OCI-LY3 (cell line): ENCODE measurements around the gene SETBP1.

Source experiments
- H2AFZ ChIP-seq: fragments of 200-600, 300-600 bp; shearing (Covaris generic); 2 replicates; pipeline ENCODE4 v1.6.0; 2014; ENCODE audit warnings: antibody characterized with exemption, low read depth, low read length
- H3K27ac ChIP-seq: fragments of 200-600, 300-600 bp; sonication (generic); 2 replicates; pipeline ENCODE4 v1.5.1; 2014; ENCODE audit warnings: mild to moderate bottlenecking, low read length, moderate library complexity, mixed read lengths
- H3K27me3 ChIP-seq: fragments of 200-600, 300-600 bp; sonication (generic); 2 replicates; pipeline ENCODE4 v1.6.1; 2014; ENCODE audit warnings: low read depth, low read length, mixed read lengths
- H3K36me3 ChIP-seq: fragments of 200-600, 300-600 bp; sonication (generic); replicated peaks from 2 replicates; pipeline ENCODE3; 2014; ENCODE audit warnings: low read depth, low read length, mixed read lengths
- H3K4me1 ChIP-seq: fragments of 300-600, 200-600 bp; sonication (generic); 2 replicates; pipeline ENCODE4 v1.6.1; 2014; ENCODE audit warnings: low read length, mixed read lengths
- H3K4me2 ChIP-seq: fragments of 200-600, 300-600 bp; sonication (generic); 2 replicates; pipeline ENCODE4 v1.6.1; 2014; ENCODE audit warnings: low read length, mixed read lengths
- H3K4me3 ChIP-seq: fragments of 300-600, 200-600 bp; sonication (generic); 2 replicates; pipeline ENCODE4 v1.5.1; 2014; ENCODE audit warnings: antibody characterized with exemption, mild to moderate bottlenecking, low read length, moderate library complexity
- H3K79me2 ChIP-seq: fragments of 300-600, 200-600 bp; shearing (Covaris generic); 2 replicates; pipeline ENCODE4 v1.6.1; 2014; ENCODE audit warnings: mild to moderate bottlenecking, low read length, mixed read lengths
- H3K9ac ChIP-seq: fragments of 300-600, 200-600 bp; shearing (Covaris generic); 2 replicates; pipeline ENCODE4 v1.6.0; 2014; ENCODE audit warnings: mild to moderate bottlenecking, low read length, moderate library complexity
- H3K9me3 ChIP-seq: fragments of 200-600, 300-600 bp; shearing (Covaris generic); 2 replicates; pipeline ENCODE4 v1.6.1; 2014; ENCODE audit warnings: low read length, mixed read lengths; ENCODE audit not compliant: insufficient read depth
- H4K20me1 ChIP-seq: fragments of 200-600, 300-600 bp; sonication (generic); 2 replicates; pipeline ENCODE4 v1.6.1; 2016; ENCODE audit warnings: low read length, mixed read lengths; ENCODE audit not compliant: insufficient read depth
- EZH2phosphoT487 ChIP-seq: fragments of 200-600 bp; shearing (Covaris generic); IDR thresholded peaks from 2 replicates; pipeline ENCODE4 v1.6.1; 2018; ENCODE audit warnings: antibody characterized with exemption, mixed run types, low read depth
- TF ChIP-seq, protein P1 (sequence below): fragments of 200-600, 300-600 bp; sonication (generic); IDR thresholded peaks from 2 replicates; pipeline ENCODE4 v1.5.1; 2014; ENCODE audit warnings: antibody characterized with exemption, low read length, low read depth

SETBP1 gene

DNA sequence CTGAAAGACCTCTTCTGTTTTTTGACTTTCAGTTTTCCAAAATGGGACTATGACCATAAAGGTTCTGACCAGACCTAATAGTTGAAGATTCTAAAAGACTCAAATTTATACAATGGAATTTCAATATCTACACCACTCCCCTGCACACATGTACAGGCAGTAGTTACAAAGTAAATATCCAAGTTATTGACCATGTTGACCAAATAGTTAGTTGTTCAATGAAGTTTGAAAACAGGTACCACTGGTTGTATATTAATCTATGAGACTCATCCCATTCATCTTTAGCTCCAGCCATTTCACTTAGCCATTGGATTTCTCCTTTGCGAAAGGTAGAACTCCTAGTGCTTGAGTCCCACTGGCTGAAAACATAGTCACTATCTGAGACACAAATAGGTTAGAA, 277.4 kb downstream of the SETBP1 start:
- no peak for TF ChIP-seq EZH2phosphoT487
- TF ChIP-seq, protein P1, sequence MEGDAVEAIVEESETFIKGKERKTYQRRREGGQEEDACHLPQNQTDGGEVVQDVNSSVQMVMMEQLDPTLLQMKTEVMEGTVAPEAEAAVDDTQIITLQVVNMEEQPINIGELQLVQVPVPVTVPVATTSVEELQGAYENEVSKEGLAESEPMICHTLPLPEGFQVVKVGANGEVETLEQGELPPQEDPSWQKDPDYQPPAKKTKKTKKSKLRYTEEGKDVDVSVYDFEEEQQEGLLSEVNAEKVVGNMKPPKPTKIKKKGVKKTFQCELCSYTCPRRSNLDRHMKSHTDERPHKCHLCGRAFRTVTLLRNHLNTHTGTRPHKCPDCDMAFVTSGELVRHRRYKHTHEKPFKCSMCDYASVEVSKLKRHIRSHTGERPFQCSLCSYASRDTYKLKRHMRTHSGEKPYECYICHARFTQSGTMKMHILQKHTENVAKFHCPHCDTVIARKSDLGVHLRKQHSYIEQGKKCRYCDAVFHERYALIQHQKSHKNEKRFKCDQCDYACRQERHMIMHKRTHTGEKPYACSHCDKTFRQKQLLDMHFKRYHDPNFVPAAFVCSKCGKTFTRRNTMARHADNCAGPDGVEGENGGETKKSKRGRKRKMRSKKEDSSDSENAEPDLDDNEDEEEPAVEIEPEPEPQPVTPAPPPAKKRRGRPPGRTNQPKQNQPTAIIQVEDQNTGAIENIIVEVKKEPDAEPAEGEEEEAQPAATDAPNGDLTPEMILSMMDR, result no peak
- Histone ChIP-seq H3K36me3 (no peaks in the 10 kb centered on the region), H3K4me2 (no peak overlapping the region), H3K9me3 (no peaks in the 10 kb centered on the region), H3K79me2 (no peaks in the 10 kb centered on the region), H3K9ac (no peak overlapping the region), H2AFZ (no peak overlapping the region), H3K4me3 (no peak overlapping the region), H3K27ac (no peak overlapping the region), H3K4me1 (peaks cover 10% of the 10 kb centered on the region), H4K20me1 (no peaks in the 10 kb centered on the region), H3K27me3 (no peaks in the 10 kb centered on the region)

DNA sequence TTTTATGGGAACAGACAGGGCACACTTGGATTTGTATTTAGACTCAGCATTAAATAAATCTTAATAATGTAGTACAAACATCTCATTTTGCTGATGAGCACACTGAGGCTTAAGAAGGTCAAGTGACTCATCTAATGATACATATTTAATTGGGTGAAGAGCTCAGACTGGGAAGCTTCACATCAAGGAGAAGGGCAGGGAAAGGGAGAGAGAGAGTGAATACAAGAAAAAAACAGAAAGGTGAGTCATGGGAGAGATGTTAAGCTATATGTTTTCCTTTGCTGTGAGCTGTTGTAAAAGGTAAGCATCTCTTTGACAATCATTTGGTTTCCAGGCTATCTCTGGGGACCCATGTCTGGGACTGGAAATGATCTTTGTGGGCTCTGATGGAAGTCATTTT, 277.8 kb downstream of the SETBP1 start:
- Histone ChIP-seq H3K27me3 (no peaks in the 10 kb centered on the region), H3K79me2 (no peaks in the 10 kb centered on the region), H3K9ac (no peak overlapping the region), H3K4me3 (no peak overlapping the region), H3K9me3 (no peaks in the 10 kb centered on the region), H3K4me1 (peaks cover 10% of the 10 kb centered on the region), H2AFZ (no peak overlapping the region), H4K20me1 (no peaks in the 10 kb centered on the region), H3K36me3 (no peaks in the 10 kb centered on the region), H3K4me2 (no peak overlapping the region), H3K27ac (no peak overlapping the region)
- TF ChIP-seq, protein P1, result no peak

DNA sequence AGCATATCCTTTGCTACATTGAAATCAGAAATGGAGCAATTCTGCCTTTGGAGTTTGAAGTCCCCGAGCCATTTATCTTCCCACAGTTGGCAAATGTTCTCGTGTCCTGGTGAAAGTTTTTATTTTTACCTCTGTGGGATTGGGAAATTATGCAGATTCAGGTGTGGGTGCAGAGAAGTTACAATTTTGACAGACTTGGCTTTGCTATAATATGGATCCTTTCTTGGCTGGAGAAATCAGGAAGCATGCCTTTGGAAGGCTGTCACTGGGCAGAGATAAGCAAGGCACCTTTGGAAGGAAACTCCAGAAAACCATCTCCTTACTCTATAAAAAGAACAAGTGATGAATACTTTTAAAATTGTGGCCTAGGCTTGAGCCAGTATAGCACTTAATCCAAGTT, 278.3 kb downstream of the SETBP1 start:
- Histone ChIP-seq H3K9ac (no peak overlapping the region), H3K4me3 (no peak overlapping the region), H3K79me2 (no peaks in the 10 kb centered on the region), H3K27me3 (no peaks in the 10 kb centered on the region), H3K4me2 (no peak overlapping the region), H3K9me3 (no peaks in the 10 kb centered on the region), H4K20me1 (no peaks in the 10 kb centered on the region), H3K27ac (no peak overlapping the region), H3K36me3 (no peaks in the 10 kb centered on the region), H3K4me1 (peaks cover 10% of the 10 kb centered on the region), H2AFZ (no peak overlapping the region)
- TF ChIP-seq, protein P1, result no peak
- TF ChIP-seq EZH2phosphoT487, result no peak

DNA sequence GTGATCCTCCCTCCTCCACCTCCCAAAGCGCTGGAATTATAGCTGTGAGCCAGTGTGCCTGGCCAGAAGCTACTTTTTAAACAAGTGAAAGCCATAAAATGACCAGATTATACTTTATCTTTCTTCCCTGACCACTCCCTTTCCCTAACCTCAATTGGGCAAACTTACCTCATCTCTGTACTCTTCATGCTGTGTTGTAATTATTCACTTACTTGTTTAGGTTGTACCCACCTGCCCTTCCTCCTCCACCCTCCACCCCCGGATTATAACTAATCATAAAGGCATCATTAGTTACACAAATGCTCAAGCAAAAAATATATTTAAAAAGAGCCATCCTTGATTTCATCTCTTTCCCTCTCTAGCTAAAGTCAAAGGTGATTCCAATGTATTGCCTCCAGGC, 279.9 kb downstream of the SETBP1 start:
- no peaks in the 10 kb centered on the region for H4K20me1 ChIP-seq
- no peak overlapping the region for H2AFZ ChIP-seq
- H3K27me3 ChIP-seq, result no peaks in the 10 kb centered on the region
- TF ChIP-seq EZH2phosphoT487, result no peak
- TF ChIP-seq, protein P1, result no peak
- H3K27ac ChIP-seq, result no peak overlapping the region
- no peaks in the 10 kb centered on the region for H3K79me2 ChIP-seq
- H3K4me1 ChIP-seq, result peaks cover 10% of the 10 kb centered on the region
- H3K9me3 ChIP-seq, result no peaks in the 10 kb centered on the region
- H3K4me3 ChIP-seq, result no peak overlapping the region
- no peak overlapping the region for H3K9ac ChIP-seq
- no peaks in the 10 kb centered on the region for H3K36me3 ChIP-seq
- H3K4me2 ChIP-seq, result no peak overlapping the region
